ENCODE data around the gene CLASP2.

The CLASP2 gene

GRCh38 chr3:33513262-33513863 is 204.7 kb downstream of the CLASP2 start:
- TF ChIP-seq CTCF (conservative IDR thresholded peaks at IDR 0.05; ENCODE audit: low read depth, low read length), result no peak
- Histone ChIP-seq H3K79me2 (ENCODE audit: insufficient read depth, low read depth) (no peaks in the 10 kb centered on the region), H3K27me3 (ENCODE audit: insufficient read depth, low read depth) (no peaks in the 10 kb centered on the region), H2AFZ (ENCODE audit: low read depth) (no peak overlapping the region), H3K4me1 (ENCODE audit: low read depth, poor library complexity, severe bottlenecking) (no peaks in the 10 kb centered on the region), H3K4me3 (IDR thresholded peaks at IDR 0.05; ENCODE audit: insufficient read depth, low read depth, low read length) (no peak overlapping the region), H3K4me2 (no peak overlapping the region), H3K27ac (no peak overlapping the region), H4K20me1 (ENCODE audit: insufficient read depth) (no peaks in the 10 kb centered on the region), H3K36me3 (ENCODE audit: insufficient read depth) (no peaks in the 10 kb centered on the region), H3K9ac (no peak overlapping the region)

- H3K4me1 ChIP-seq (ENCODE audit: low read depth, poor library complexity, severe bottlenecking), result no peaks in the 10 kb centered on the region
Observed at GRCh38 chr3:33505027-33505426, 213.0 kb downstream of the CLASP2 start.

GRCh38 chr3:33496449-33496848 is 221.6 kb downstream of the CLASP2 start:
- Histone ChIP-seq H3K9ac (no peak overlapping the region), H3K27ac (no peak overlapping the region), H3K4me3 (IDR thresholded peaks at IDR 0.05; ENCODE audit: insufficient read depth, low read depth, low read length) (no peak overlapping the region), H3K4me1 (ENCODE audit: low read depth, poor library complexity, severe bottlenecking) (no peaks in the 10 kb centered on the region), H2AFZ (ENCODE audit: low read depth) (no peak overlapping the region), H3K27me3 (ENCODE audit: insufficient read depth, low read depth) (no peaks in the 10 kb centered on the region), H3K36me3 (ENCODE audit: insufficient read depth) (no peaks in the 10 kb centered on the region), H3K79me2 (ENCODE audit: insufficient read depth, low read depth) (no peaks in the 10 kb centered on the region), H3K4me2 (no peak overlapping the region), H4K20me1 (ENCODE audit: insufficient read depth) (no peaks in the 10 kb centered on the region)
- no peak for TF ChIP-seq CTCF (conservative IDR thresholded peaks at IDR 0.05; ENCODE audit: low read depth, low read length)

More at GRCh38 chr3:33505027-33505426, 213.0 kb downstream of the CLASP2 start:
- H3K4me2 ChIP-seq, result no peak overlapping the region
- no peak for TF ChIP-seq CTCF (conservative IDR thresholded peaks at IDR 0.05; ENCODE audit: low read depth, low read length)
- no peak overlapping the region for H3K27ac ChIP-seq
- no peak overlapping the region for H2AFZ ChIP-seq (ENCODE audit: low read depth)
- no peaks in the 10 kb centered on the region for H4K20me1 ChIP-seq (ENCODE audit: insufficient read depth)
- H3K4me3 ChIP-seq (IDR thresholded peaks at IDR 0.05; ENCODE audit: insufficient read depth, low read depth, low read length), result no peak overlapping the region
- H3K27me3 ChIP-seq (ENCODE audit: insufficient read depth, low read depth), result no peaks in the 10 kb centered on the region
- no peak overlapping the region for H3K9ac ChIP-seq
- H3K36me3 ChIP-seq (ENCODE audit: insufficient read depth), result no peaks in the 10 kb centered on the region
- H3K79me2 ChIP-seq (ENCODE audit: insufficient read depth, low read depth), result no peaks in the 10 kb centered on the region

DNA sequence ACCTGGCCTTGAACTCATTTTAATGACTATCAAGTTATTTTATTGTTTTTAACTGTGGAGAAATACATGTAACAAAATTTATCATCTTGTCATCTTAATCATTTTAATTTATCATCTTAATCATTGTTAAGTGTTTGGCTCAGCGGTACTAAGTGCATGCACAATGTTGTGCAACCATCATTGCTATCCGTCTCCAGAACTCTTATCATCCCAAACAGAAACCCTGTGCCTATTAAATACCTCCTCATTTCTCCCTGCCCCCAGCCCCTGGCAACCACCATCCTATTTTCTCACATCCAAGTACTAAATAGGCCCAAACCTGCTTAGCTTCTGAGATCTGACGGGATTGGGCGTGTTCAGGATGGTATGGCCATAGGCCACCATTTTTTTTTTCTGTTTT is 226.3 kb downstream of the CLASP2 start:
- H3K27me3 ChIP-seq (ENCODE audit: insufficient read depth, low read depth), result no peaks in the 10 kb centered on the region
- TF ChIP-seq CTCF (conservative IDR thresholded peaks at IDR 0.05; ENCODE audit: low read depth, low read length), result no peak

More for the DNA sequence above, 226.3 kb downstream of the CLASP2 start:
- Histone ChIP-seq H3K4me3 (IDR thresholded peaks at IDR 0.05; ENCODE audit: insufficient read depth, low read depth, low read length) (no peak overlapping the region), H3K4me1 (ENCODE audit: low read depth, poor library complexity, severe bottlenecking) (no peaks in the 10 kb centered on the region), H4K20me1 (ENCODE audit: insufficient read depth) (no peaks in the 10 kb centered on the region), H2AFZ (ENCODE audit: low read depth) (no peak overlapping the region), H3K4me2 (no peak overlapping the region), H3K79me2 (ENCODE audit: insufficient read depth, low read depth) (no peaks in the 10 kb centered on the region), H3K27ac (no peak overlapping the region), H3K9ac (no peak overlapping the region), H3K36me3 (ENCODE audit: insufficient read depth) (no peaks in the 10 kb centered on the region)

Measured in KMS-11 (cell line).